ENCODE measurements around the gene BIN1.

- no peak for TF ChIP-seq POLR2AphosphoS5 (IDR thresholded peaks at IDR 0.05; ENCODE audit: borderline replicate concordance, low read depth, low read length)
- no peak for TF ChIP-seq FOXP2 (optimal IDR thresholded peaks at IDR 0.05; ENCODE audit: control extremely low read depth, extremely low read length, insufficient read depth)
- no peak for TF ChIP-seq EZH2 (IDR thresholded peaks at IDR 0.05)
Measured at GRCh38 chr2:127065299-127065939, 41.5 kb downstream of the BIN1 start.
